Kidney epithelial cell (primary cell): Measurements from ENCODE around the gene TNK2. TPM values are rescaled to one million over a fixed set of nuclear protein-coding genes. Genes with fewer than 3 reads are reported as not detected.

ENCODE experiments used
- DNase-seq: peaks from one replicate; pipeline ENCODE4 v3.0.0-alpha.2; 2010; ENCODE audit warnings: low read depth
- H3K27me3 ChIP-seq: 2 replicates; pipeline ENCODE4 v1.6.0; 2011; ENCODE audit warnings: low read length; ENCODE audit not compliant: control insufficient read depth, insufficient read depth
- H3K36me3 ChIP-seq: 2 replicates; pipeline ENCODE4 v1.5.1; 2011; ENCODE audit warnings: low read length; ENCODE audit not compliant: control insufficient read depth, insufficient read depth
- H3K4me3 ChIP-seq: 2 replicates; pipeline ENCODE4 v1.5.1; 2011; ENCODE audit warnings: low read depth, mild to moderate bottlenecking, control low read depth, low read length
- total RNA-seq: library from RNA; depleted of rRNA; stranded (reverse); fragments of >200 nt; gene quantifications from 2 replicates; pipeline ENCODE4 v1.2.3, GENCODE V29; 2015
- TF ChIP-seq, protein P1 (sequence below): IDR thresholded peaks from 2 replicates; pipeline ENCODE4 v1.5.1; 2011; ENCODE audit warnings: mild to moderate bottlenecking, moderate library complexity, low read length, control low read depth, inconsistent platforms; ENCODE audit not compliant: insufficient read depth, poor library complexity, severe bottlenecking

TNK2 gene
- total RNA-seq, 1 donor from 2014 or later = 16.0 TPM

DNA sequence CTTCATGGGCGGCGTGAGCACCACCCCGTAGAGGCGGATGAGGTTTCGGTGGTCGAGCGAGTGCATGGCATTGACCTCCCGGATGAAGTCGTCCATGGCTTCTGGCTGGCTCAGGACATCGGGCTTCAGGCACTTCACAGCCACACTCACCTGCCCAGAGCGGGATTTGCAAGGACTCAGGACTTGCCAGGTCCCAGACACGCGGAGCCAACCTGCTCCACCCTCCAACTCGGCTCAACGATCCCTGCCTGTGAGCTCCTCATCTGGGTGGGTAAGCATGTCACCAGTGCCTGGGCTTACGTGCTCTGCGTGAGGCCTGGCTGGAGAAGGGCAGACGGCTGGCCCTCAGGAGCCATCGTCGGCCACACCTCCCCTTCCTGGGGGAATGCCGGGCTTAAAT, 25.2 kb downstream of the TNK2 start:
- H3K4me3 ChIP-seq = no peak overlapping the region
- peaks cover 1% of the 10 kb centered on the region for H3K36me3 ChIP-seq
- no peak for DNase-seq
- TF ChIP-seq, protein P1, sequence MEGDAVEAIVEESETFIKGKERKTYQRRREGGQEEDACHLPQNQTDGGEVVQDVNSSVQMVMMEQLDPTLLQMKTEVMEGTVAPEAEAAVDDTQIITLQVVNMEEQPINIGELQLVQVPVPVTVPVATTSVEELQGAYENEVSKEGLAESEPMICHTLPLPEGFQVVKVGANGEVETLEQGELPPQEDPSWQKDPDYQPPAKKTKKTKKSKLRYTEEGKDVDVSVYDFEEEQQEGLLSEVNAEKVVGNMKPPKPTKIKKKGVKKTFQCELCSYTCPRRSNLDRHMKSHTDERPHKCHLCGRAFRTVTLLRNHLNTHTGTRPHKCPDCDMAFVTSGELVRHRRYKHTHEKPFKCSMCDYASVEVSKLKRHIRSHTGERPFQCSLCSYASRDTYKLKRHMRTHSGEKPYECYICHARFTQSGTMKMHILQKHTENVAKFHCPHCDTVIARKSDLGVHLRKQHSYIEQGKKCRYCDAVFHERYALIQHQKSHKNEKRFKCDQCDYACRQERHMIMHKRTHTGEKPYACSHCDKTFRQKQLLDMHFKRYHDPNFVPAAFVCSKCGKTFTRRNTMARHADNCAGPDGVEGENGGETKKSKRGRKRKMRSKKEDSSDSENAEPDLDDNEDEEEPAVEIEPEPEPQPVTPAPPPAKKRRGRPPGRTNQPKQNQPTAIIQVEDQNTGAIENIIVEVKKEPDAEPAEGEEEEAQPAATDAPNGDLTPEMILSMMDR = no peak
- H3K27me3 ChIP-seq = no peaks in the 10 kb centered on the region

DNA sequence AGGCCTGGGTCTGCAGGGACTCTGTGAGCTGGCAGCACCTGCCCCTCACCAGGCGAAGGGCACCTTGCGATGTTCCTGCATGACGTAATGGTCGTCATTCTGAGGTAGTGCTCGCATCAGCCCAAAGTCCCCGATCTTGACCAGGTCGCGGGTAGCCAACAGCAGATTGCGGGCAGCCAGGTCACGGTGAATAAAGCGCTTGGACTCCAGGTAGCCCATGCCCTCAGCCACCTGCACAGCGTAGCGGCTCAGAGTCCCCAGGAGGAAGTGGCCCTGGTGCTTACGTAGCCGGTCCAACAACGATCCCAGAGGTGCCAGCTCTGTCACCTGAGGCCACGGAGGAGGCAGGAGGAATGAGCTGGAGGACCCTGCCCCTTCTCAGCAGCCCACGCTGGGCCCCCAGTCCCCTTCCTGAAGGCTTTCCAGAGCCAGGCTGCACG, 26.3 kb downstream of the TNK2 start:
- H3K27me3 ChIP-seq = no peaks in the 10 kb centered on the region
- TF ChIP-seq, protein P1 = no peak
- DNase-seq = no peak
- H3K36me3 ChIP-seq = peaks cover 2% of the 10 kb centered on the region
- H3K4me3 ChIP-seq = no peak overlapping the region

DNA sequence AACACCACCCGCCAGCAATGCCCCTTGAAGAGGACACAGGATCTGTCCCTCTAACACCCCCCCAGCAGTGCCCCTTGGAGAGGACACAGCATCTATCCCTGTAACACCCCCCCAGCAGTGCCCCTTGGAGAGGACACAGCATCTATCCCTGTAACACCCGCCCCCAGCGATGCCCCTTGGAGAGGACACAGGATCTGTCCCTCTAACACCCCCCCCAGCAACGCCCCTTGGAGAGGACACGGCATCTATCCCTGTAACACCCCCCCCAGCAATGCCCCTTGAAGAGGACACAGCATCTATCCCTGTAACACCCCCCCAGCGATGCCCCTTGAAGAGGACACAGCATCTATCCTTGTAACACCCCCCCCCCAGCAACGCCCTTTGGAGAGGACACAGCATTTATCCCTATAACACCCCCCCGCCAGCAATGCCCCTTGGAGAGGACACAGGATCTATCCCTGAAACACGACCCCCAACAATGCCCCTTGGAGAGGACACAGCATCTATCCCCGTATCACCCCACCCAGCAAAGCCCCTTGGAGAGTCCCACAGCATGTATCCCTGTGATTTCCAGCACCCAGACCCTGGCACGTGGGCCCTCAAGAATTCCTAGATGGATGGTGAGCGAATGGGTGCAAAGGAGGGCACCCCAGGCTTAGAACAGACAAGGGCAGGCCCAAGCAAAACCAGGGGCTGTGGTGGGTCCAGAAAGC, 26.9 kb downstream of the TNK2 start:
- H3K27me3 ChIP-seq = no peaks in the 10 kb centered on the region
- H3K36me3 ChIP-seq = peaks cover 2% of the 10 kb centered on the region
- TF ChIP-seq, protein P1 = no peak
- H3K4me3 ChIP-seq = no peak overlapping the region
- DNase-seq = no peak

DNA sequence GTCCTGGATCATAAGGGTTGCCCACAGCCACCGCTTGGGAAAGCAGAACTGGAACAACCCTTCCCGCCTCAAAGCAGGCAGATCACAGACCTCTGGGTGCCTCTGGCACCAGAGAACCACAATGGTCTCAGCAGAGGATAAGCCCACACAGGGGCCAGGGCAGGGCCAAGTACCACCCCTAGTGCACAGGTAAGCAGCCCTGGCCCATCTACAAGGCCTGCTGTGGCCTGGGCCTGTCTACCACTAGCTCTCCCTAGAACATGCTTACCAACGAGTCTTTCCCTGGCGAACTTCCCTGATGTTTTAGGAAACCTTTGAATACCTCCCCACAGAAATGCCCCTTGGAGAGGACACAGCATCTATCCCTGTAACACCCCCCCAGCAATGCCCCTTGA, 28.3 kb downstream of the TNK2 start:
- TF ChIP-seq, protein P1 = no peak

DNA sequence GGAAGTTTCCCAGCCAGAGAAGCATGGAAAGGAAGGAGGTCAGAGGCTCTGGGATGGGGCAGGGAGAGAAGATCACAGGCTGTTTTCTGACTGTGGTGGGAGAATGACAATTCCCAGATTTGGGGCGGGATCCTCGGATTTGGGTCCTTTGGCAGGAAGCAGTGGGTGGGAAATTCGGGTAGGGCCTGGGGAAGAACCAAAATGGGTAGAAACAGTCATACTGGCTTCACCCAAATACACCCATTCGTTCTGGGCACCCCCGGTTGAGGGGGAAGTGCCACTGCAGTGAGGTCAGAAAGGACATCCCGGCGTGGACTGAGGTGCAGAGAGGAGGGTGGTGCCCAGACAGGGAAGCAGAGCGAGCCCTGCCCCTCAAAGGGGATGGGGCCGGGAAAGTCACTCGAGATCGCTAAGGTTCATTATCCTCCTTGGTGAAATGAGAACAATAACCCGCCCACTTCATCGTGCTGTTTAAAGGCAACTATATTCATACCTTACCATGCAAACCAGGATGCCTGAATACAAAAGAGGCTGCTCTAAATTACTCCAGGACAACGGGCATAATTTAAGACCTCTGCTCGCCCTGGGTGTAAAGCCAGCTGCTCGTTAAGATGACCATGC, 28.8 kb downstream of the TNK2 start:
- Histone ChIP-seq H3K4me3 (no peak overlapping the region), H3K36me3 (peaks cover 2% of the 10 kb centered on the region), H3K27me3 (no peaks in the 10 kb centered on the region)
- no peak for DNase-seq
- TF ChIP-seq, protein P1 = no peak

More for the DNA sequence above, 28.3 kb downstream of the TNK2 start:
- peaks cover 2% of the 10 kb centered on the region for H3K36me3 ChIP-seq
- H3K4me3 ChIP-seq = no peak overlapping the region
- H3K27me3 ChIP-seq = no peaks in the 10 kb centered on the region
- DNase-seq = no peak
